SJSA1 (cell line): ENCODE measurements around the gene ZNF536. TPM values are rescaled to one million over a fixed set of nuclear protein-coding genes. Genes with fewer than 3 reads are reported as not detected.

Experiments
- DNase-seq, 2 experiments: peaks; one replicate each; pipeline ENCODE4 v3.0.0-alpha.2; 2015 to 2020; ENCODE audit warnings: low spot score in 2 of 2, low read depth in 1 of 2
- H3K27ac ChIP-seq: fragments of 250-450 bp; sonication (Bioruptor Pico); 2 replicates; pipeline ENCODE4 v1.5.1; 2020; ENCODE audit warnings: mild to moderate bottlenecking, moderate library complexity
- H3K27me3 ChIP-seq: fragments of 250-450 bp; sonication (Bioruptor Pico); replicated peaks from 2 replicates; pipeline ENCODE4 v1.5.1; 2020; ENCODE audit warnings: mild to moderate bottlenecking, moderate library complexity
- H3K36me3 ChIP-seq: fragments of 250-450 bp; sonication (Bioruptor Pico); 2 replicates; pipeline ENCODE4 v1.5.1; 2020; ENCODE audit warnings: mild to moderate bottlenecking
- H3K4me1 ChIP-seq: fragments of 250-450 bp; sonication (Bioruptor Pico); replicated peaks from 2 replicates; pipeline ENCODE4 v1.6.1; 2021; ENCODE audit warnings: mild to moderate bottlenecking
- H3K4me3 ChIP-seq: fragments of 250-450 bp; sonication (Bioruptor Pico); 2 replicates; pipeline ENCODE4 v1.5.1; 2020; ENCODE audit warnings: mild to moderate bottlenecking
- H3K9me3 ChIP-seq: fragments of 250-450 bp; sonication (Bioruptor Pico); replicated peaks from 2 replicates; pipeline ENCODE4 v1.5.1; 2020; ENCODE audit warnings: mild to moderate bottlenecking
- total RNA-seq: library from RNA; depleted of rRNA; stranded (reverse); fragments of >200 nt; shearing (Covaris generic); gene quantifications from 2 replicates; pipeline ENCODE4 v1.2.3, GENCODE V29; 2014

The ZNF536 gene
- total RNA-seq, 1 experiment from 2014 or later, result 0.79 TPM

DNA sequence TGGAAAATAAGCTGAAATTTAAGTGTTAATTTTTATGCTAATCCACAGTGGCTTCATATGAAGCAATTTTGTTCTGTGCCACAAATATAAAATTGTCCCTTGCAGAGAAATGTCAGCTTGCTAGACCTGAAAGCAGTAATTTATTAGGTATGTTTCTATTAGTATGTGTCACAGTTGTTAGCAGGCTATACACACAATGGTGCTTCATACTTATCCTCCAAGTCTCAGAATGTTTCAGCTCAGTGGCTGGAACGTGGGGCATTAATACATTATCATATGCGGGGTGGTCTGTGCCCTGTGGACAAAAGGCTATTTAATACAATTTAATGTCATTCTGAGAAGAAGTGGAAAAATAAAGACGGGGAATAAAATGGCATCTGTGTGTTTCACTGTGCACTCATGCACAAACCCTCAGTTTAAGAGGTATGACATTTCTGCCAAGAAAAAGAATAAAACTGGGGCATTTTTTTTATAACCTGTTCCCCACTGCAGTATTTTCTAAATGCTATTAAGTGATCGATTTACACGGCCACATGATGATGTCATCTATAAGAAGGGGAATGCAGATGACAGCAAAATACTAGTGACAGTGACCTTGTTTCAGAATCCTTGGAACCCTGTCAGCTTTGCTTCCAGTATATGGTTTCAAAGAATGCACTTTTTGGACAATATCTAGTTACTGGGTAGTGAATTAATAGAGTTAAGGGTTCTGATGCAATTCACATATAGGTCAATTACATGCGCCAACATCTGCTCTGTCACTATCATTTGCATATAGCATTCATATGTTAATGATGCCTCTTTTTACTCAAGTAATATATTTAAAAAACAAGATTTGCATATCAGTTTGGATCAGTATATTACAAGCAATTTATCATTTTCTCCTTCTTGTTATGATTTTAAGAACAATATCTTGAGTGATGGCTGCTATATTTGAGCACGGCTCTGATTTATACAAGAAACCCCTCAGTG lies 21.2 kb upstream of the ZNF536 start:
- Histone ChIP-seq H3K27me3 (0 out of 2 replicates have a peak, but pooled peaks cover 4% of the 10 kb centered on the region), H3K9me3 (no peaks in the 10 kb centered on the region), H3K36me3 (no peaks in the 10 kb centered on the region), H3K27ac (no peak overlapping the region), H3K4me1 (no peaks in the 10 kb centered on the region), H3K4me3 (no peak overlapping the region)
- no peak for DNase-seq

DNA sequence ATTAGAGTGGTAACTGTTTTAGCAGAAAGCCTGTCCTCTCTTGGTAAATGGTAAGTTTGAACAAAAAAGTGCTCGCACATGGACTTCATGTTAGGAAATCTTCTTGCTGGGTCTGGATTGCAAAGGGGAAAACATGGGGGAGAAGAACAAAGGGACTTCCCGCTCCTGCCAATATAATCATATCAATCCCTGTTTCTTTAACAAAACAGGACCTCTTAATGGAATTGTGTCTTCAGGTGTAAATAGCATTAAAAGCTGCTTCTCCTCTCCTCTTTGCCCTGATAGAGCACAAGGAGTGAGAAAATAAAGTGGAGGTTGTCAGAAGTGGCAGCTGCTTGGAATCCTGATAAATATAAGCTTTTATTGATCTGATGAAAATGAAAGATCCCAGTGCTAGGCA lies 20.4 kb upstream of the ZNF536 start:
- Histone ChIP-seq H3K27ac (no peak overlapping the region), H3K4me1 (no peaks in the 10 kb centered on the region), H3K27me3 (0 out of 2 replicates have a peak, but pooled peaks cover 4% of the 10 kb centered on the region), H3K9me3 (no peaks in the 10 kb centered on the region), H3K36me3 (no peaks in the 10 kb centered on the region), H3K4me3 (no peak overlapping the region)
- no peak for DNase-seq

DNA sequence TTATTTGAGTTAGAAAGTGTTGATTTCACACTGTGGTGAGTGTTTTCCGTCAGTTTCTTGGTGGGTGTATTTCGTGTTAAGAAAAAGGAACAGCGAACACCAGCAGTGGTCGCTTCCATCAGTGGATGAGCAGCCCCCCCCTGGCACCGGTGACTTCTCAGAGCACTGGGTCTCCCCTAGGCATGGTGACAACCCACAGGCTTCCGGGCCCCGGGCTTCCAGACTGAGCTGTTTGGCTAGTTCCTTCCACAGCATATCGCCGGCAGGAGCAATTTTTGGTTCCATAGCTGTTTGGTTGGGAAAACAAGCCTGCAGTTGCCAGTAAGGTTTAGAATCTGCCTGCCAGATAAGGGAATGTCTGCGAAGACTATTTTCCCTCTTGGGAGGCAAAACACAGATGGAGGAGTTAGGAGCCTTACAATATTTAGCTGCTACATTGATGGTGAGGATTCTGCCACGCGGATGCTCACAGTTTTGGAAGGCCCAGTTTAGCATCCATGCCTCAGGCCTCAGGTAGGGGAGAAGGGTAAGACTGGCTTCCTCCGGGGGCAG lies 18.7 kb upstream of the ZNF536 start:
- Histone ChIP-seq H3K36me3 (no peaks in the 10 kb centered on the region), H3K27ac (no peak overlapping the region)
- no peak for DNase-seq

GRCh38 chr19:30355586-30355985 lies 16.6 kb upstream of the ZNF536 start:
- no peaks in the 10 kb centered on the region for H3K9me3 ChIP-seq
- H3K27me3 ChIP-seq, result 0 out of 2 replicates have a peak, but pooled peaks cover 4% of the 10 kb centered on the region
- H3K27ac ChIP-seq, result no peak overlapping the region
- H3K36me3 ChIP-seq, result no peaks in the 10 kb centered on the region
- DNase-seq, result no peak
- no peaks in the 10 kb centered on the region for H3K4me1 ChIP-seq
- no peak overlapping the region for H3K4me3 ChIP-seq

More for the DNA sequence above, 18.7 kb upstream of the ZNF536 start:
- no peaks in the 10 kb centered on the region for H3K4me1 ChIP-seq
- 0 out of 2 replicates have a peak, but pooled peaks cover 4% of the 10 kb centered on the region for H3K27me3 ChIP-seq
- no peaks in the 10 kb centered on the region for H3K9me3 ChIP-seq
- no peak overlapping the region for H3K4me3 ChIP-seq

DNA sequence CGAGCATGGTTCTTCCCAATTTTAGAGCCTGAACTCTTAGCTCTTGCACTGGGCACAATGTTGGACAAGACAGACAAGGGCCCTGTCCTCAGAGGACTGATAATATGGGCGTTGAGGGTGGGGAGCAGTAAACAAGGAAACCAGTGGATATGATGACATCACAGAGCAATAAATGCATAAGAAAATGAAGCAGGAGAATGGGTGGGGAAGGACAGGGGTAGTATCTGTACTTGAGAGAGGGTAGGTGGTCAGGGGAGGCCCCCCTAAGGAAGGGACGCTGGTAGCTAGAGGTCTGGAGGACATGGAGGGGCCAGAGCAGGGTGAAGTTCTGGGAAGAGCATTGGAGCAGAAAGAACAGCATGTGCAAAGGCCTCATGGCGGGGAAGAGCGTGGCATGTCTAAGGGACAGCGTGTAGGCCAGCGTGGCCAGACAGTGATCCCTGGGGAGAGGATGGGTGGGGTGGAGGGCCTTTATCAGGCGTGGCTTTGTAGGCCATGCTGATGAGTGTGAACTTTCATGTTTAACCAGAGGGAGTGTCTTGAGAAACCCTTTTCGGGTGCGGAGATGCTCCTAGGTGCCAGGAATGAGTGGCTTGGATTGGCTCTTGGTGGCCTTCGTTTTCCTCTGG lies 15.1 kb upstream of the ZNF536 start:
- no peaks in the 10 kb centered on the region for H3K9me3 ChIP-seq
- no peak overlapping the region for H3K4me3 ChIP-seq
- no peaks in the 10 kb centered on the region for H3K27me3 ChIP-seq
- H3K36me3 ChIP-seq, result no peaks in the 10 kb centered on the region
- H3K4me1 ChIP-seq, result no peaks in the 10 kb centered on the region
- DNase-seq, result no peak
- no peak overlapping the region for H3K27ac ChIP-seq

DNA sequence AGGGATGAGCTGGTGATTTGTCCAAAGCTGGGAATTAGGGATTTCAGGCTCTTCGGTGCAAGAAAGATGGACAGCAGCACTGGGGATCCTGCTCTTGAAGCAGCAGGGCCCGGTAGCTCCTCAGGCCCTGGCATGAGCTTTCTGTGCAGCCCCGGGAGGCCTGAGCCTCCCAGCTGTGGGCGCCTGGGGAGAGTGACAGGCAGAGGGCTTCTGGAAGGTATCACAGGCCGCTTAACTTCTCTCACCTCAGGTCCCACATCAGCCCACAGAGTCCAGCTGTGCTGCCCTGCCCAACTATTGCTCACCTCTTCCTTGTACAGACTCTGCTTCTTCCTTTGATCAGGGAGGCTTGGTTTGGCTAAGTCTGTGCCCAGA lies 14.6 kb upstream of the ZNF536 start:
- no peak for DNase-seq
- Histone ChIP-seq H3K9me3 (no peaks in the 10 kb centered on the region), H3K4me3 (no peak overlapping the region)

GRCh38 chr19:30358319-30358718 lies 13.9 kb upstream of the ZNF536 start:
- H3K27ac ChIP-seq, result no peak overlapping the region
- no peak for DNase-seq
- no peaks in the 10 kb centered on the region for H3K9me3 ChIP-seq

More for the DNA sequence above, 14.6 kb upstream of the ZNF536 start:
- Histone ChIP-seq H3K27me3 (no peaks in the 10 kb centered on the region), H3K36me3 (no peaks in the 10 kb centered on the region), H3K27ac (no peak overlapping the region), H3K4me1 (no peaks in the 10 kb centered on the region)

GRCh38 chr19:30358821-30359580 lies 13.2 kb upstream of the ZNF536 start:
- H3K27me3 ChIP-seq, result no peaks in the 10 kb centered on the region
- H3K4me1 ChIP-seq, result no peaks in the 10 kb centered on the region
- H3K27ac ChIP-seq, result no peak overlapping the region
- no peaks in the 10 kb centered on the region for H3K9me3 ChIP-seq
- no peak overlapping the region for H3K4me3 ChIP-seq
- H3K36me3 ChIP-seq, result no peaks in the 10 kb centered on the region
- DNase-seq, result no peak

More at GRCh38 chr19:30358319-30358718, 13.9 kb upstream of the ZNF536 start:
- no peaks in the 10 kb centered on the region for H3K4me1 ChIP-seq
- no peak overlapping the region for H3K4me3 ChIP-seq
- no peaks in the 10 kb centered on the region for H3K27me3 ChIP-seq
- H3K36me3 ChIP-seq, result no peaks in the 10 kb centered on the region

DNA sequence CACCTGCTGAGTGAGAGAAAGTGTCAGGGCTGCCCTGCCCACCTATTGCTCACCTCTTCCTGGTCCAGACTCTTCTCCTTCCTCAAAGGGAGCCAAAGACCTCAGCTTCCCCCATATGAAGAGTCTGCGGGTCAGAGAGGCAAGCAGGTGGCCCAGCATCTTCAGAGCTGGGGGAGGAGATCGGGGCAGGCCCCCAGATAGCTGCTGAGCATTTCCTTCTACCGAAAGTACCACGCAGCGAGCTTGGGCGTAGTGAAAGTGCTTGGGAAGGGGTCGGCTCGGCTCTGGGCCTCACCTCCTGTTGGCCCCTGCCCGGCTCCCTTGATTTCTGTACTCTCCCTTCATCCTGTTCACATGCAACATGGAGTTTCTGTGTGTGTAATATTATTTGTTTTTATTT lies 12.2 kb upstream of the ZNF536 start:
- no peak for DNase-seq

DNA sequence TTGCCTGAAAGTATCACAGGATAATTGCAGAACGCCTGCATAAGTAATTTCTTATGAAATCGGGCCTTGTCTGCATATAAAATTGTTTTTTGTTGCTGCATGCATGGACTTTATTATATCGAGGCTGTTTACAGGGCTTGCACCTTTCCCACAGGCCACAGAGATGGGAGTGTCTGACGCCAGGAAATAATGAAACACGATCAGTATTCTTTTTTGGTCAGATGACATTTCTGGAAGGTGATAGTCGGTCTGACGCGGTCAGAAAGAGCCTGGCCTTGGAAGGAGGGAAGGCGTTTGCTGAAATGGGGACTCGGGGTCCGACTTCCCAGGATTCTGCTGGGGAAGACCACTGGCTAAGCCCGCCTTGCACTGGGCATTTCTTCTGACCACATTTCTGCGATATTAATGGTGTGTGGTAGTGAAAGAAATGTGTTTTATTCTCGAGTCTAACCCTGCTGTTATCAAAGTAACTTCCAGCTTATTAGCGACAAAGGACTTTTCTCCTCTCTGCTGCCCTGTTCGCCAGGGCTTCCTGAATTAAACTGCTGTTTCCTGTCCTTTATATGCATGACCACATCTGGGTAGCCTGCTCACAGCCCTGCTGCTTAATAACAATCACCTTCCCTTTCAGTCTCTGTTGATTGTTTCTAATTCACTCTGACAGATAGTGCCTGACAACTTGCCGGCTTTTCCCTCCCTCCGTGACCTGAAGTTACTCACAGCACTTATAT lies 11.6 kb upstream of the ZNF536 start:
- H3K27ac ChIP-seq, result no peak overlapping the region
- H3K36me3 ChIP-seq, result no peaks in the 10 kb centered on the region
- H3K9me3 ChIP-seq, result no peaks in the 10 kb centered on the region
- H3K4me3 ChIP-seq, result no peak overlapping the region
- H3K4me1 ChIP-seq, result no peaks in the 10 kb centered on the region
- no peaks in the 10 kb centered on the region for H3K27me3 ChIP-seq
- DNase-seq, result no peak

More for the DNA sequence above, 12.2 kb upstream of the ZNF536 start:
- no peak overlapping the region for H3K4me3 ChIP-seq
- H3K27ac ChIP-seq, result no peak overlapping the region
- H3K27me3 ChIP-seq, result no peaks in the 10 kb centered on the region
- H3K36me3 ChIP-seq, result no peaks in the 10 kb centered on the region
- H3K9me3 ChIP-seq, result no peaks in the 10 kb centered on the region
- no peaks in the 10 kb centered on the region for H3K4me1 ChIP-seq

DNA sequence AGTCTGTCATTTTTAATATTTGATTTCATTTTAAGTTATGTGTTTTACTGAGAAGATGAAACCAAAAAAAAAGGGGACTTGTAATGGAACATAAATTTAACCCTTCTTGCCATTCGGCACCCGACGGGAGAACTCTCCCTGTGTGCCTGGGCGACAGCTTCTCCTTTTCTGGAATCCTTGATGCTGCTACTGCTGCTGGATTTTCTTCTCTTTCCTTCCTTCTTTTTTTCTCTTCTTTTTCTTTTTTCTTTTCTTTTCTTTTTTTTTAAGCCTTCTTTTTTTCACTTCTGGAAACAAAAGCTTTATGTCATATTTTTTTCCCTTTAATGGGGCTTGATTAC lies 11.1 kb upstream of the ZNF536 start:
- no peaks in the 10 kb centered on the region for H3K27me3 ChIP-seq
- DNase-seq, result no peak
- no peaks in the 10 kb centered on the region for H3K36me3 ChIP-seq
- H3K4me3 ChIP-seq, result no peak overlapping the region
- no peaks in the 10 kb centered on the region for H3K9me3 ChIP-seq
- no peak overlapping the region for H3K27ac ChIP-seq
- no peaks in the 10 kb centered on the region for H3K4me1 ChIP-seq

GRCh38 chr19:30361721-30362120 lies 10.5 kb upstream of the ZNF536 start:
- DNase-seq, result no peak
- H3K4me1 ChIP-seq, result no peaks in the 10 kb centered on the region
- H3K27ac ChIP-seq, result no peak overlapping the region
- no peak overlapping the region for H3K4me3 ChIP-seq
- H3K27me3 ChIP-seq, result no peaks in the 10 kb centered on the region
- H3K36me3 ChIP-seq, result no peaks in the 10 kb centered on the region
- H3K9me3 ChIP-seq, result no peaks in the 10 kb centered on the region

GRCh38 chr19:30362156-30362754 lies 9.9 kb upstream of the ZNF536 start:
- no peak overlapping the region for H3K27ac ChIP-seq
- no peaks in the 10 kb centered on the region for H3K4me1 ChIP-seq
- DNase-seq, result peak; percentile 45 to 59
- no peaks in the 10 kb centered on the region for H3K9me3 ChIP-seq
- H3K27me3 ChIP-seq, result no peaks in the 10 kb centered on the region
- no peaks in the 10 kb centered on the region for H3K36me3 ChIP-seq
- no peak overlapping the region for H3K4me3 ChIP-seq
